ENCODE measurements around the gene GPD2. TPM values are rescaled to one million over a fixed set of nuclear protein-coding genes. Genes with fewer than 3 reads are reported as not detected.
"Not testable (repeated sequence)": the region's sequence is repeated elsewhere in the genome, so short reads cannot be mapped to it uniquely, and the experiment has no call there.

GPD2 gene
- total RNA-seq, 4 donors from 2014 or later = 19.5 to 26.0 (median 22.5) TPM

- Histone ChIP-seq H3K4me1 (peaks cover 0 to 4% (median 2%) of the 10 kb centered on the region in 4 donors), H3K4me3 (no peak overlapping the region), H3K36me3 (peaks cover 0 to 6% (median 2%) of the 10 kb centered on the region in 4 donors), H3K27ac (replicated peaks in 1 of 4) (no peak overlapping the region), H3K9me3 (peaks cover 0 to 9% (median 2%) of the 10 kb centered on the region in 4 donors), H3K27me3 (no peaks in the 10 kb centered on the region)
- no peak for DNase-seq (ENCODE audit: extremely low spot score)
- no peak for TF ChIP-seq CTCF (IDR thresholded peaks at IDR 0.05)
- TF ChIP-seq POLR2AphosphoS5 (IDR thresholded peaks at IDR 0.05) = no peak
- no peak for TF ChIP-seq POLR2A (IDR thresholded peaks at IDR 0.05; ENCODE audit: low read depth)
- no peak for TF ChIP-seq EP300 (IDR thresholded peaks at IDR 0.05)
- WGBS = 91% methylated on average over 4 of the region's 4 CpGs
- intact Hi-C loops (cut with DNase I) = no loop called here
Observed at GRCh38 chr2:156522864-156523440, 86.8 kb downstream of the GPD2 start.

DNA sequence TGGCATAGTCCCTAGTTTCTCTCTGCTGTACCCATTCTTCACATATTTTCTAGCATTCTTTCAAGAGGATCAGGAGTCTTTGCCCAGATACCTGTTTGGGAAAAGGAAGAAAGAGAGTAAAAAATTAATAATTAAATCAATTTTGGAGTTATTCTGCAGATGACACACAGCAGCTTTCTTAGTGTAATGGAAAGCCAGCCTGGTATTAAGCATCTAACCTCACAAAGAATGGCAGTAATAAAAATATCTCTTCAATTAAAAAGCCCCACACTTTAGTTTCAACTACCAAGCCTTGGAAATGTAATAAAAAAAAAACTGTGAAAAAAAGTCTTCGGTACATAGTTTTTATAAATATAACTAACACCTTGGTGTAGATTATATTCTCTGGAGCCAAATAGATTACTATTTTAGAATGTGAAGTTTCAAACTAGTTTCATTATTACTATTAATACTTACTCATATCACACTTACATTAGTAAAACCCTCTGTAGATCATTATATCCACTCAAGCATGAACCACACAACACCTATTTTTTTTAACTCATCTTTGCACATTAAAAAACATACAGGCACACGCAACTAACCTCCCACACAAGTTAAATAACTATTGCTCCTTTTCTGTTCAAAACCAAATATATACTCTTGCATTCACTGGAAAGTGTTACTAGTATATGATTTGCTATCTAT is 90.9 kb downstream of the GPD2 start:
- DNase-seq (ENCODE audit: extremely low spot score) = no peak
- peaks cover 0 to 5% (median 2%) of the 10 kb centered on the region in 4 donors for H3K36me3 ChIP-seq
- no peak overlapping the region for H3K4me3 ChIP-seq
- no peak overlapping the region for H3K27ac ChIP-seq (replicated peaks in 1 of 4)
- WGBS = 84% methylated on average over 2 of the region's 2 CpGs
- peaks cover 0 to 4% (median 2%) of the 10 kb centered on the region in 4 donors for H3K4me1 ChIP-seq
- H3K9me3 ChIP-seq = no peaks in the 10 kb centered on the region
- no peaks in the 10 kb centered on the region for H3K27me3 ChIP-seq
- intact Hi-C loops (cut with DNase I) = no loop called here
- TF ChIP-seq POLR2AphosphoS5 (IDR thresholded peaks at IDR 0.05) (no peak), POLR2A (IDR thresholded peaks at IDR 0.05; ENCODE audit: low read depth) (no peak), EP300 (IDR thresholded peaks at IDR 0.05) (no peak), CTCF (IDR thresholded peaks at IDR 0.05) (no peak)

GRCh38 chr2:156528583-156528982 is 92.4 kb downstream of the GPD2 start:
- H3K27me3 ChIP-seq; DNase-seq (ENCODE audit: extremely low spot score); intact Hi-C loops (cut with DNase I); H3K4me3 ChIP-seq; H3K4me1 ChIP-seq; H3K36me3 ChIP-seq; H3K27ac ChIP-seq (replicated peaks in 1 of 4); H3K9me3 ChIP-seq: not testable (repeated sequence)
- WGBS = 97% methylated on average over 5 of the region's 5 CpGs

DNA sequence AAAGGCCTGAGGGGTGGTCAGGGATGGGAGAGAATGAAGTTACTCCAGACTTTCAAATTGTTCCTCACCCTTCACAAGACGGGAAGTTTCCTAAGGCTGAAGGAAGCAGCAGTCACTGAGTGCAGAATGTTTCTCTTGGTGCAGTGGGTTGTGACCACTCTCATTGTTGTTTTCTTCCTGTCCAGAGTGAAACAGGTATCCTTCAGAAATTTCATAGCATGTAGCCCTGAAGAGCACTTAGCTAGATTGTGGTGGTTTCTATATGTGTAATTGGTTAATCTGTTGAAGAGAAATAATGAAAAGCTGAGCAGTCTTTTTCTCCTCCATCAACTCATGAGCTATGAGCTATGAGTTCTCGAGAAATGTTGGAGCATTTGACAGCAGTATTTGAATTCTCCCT is 96.8 kb downstream of the GPD2 start:
- Histone ChIP-seq H3K4me1 (peaks cover 0 to 6% (median 3%) of the 10 kb centered on the region in 4 donors), H3K36me3 (peaks cover 0 to 4% (median 0%) of the 10 kb centered on the region in 4 donors), H3K27ac (replicated peaks in 1 of 4) (no peak overlapping the region), H3K27me3 (no peaks in the 10 kb centered on the region), H3K4me3 (no peak overlapping the region), H3K9me3 (no peaks in the 10 kb centered on the region)
- intact Hi-C loops (cut with DNase I) = no loop called here
- no peak for TF ChIP-seq CTCF (IDR thresholded peaks at IDR 0.05)
- no peak for TF ChIP-seq POLR2A (IDR thresholded peaks at IDR 0.05; ENCODE audit: low read depth)
- TF ChIP-seq EP300 (IDR thresholded peaks at IDR 0.05) = no peak
- no peak for TF ChIP-seq POLR2AphosphoS5 (IDR thresholded peaks at IDR 0.05)
- DNase-seq (ENCODE audit: extremely low spot score) = no peak
- WGBS = 100% methylated on average over 2 of the region's 2 CpGs

DNA sequence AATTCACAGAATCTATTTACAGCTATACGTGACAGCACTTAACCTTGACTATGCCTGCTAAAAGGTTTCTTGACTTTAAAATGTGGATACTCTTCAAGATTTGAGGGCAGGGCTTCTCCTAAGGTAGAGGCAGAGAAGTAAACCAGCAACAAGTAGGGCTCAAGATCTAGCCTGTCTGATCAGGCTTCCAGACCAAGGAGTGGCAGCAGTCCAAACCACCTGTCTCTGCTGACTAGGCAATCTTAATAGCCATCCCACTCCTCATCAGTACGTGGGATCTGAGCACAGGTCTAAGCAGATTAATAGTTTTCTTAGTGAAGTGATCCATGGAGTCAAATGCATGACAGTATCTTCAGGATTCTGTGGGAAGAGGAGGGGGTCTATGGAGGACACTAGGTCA is 100.4 kb downstream of the GPD2 start:
- no peaks in the 10 kb centered on the region for H3K27me3 ChIP-seq
- WGBS = 89% methylated on average over 2 of the region's 2 CpGs
- peaks cover 0 to 41% (median 31%) of the 10 kb centered on the region in 4 donors for H3K4me1 ChIP-seq
- DNase-seq (ENCODE audit: extremely low spot score) = no peak
- intact Hi-C loops (cut with DNase I) = no loop called here
- H3K36me3 ChIP-seq = peaks cover 0 to under 1% (median 0%) of the 10 kb centered on the region in 4 donors
- no peak overlapping the region for H3K27ac ChIP-seq (replicated peaks in 1 of 4)
- TF ChIP-seq CTCF (IDR thresholded peaks at IDR 0.05) = no peak
- no peak for TF ChIP-seq EP300 (IDR thresholded peaks at IDR 0.05)
- TF ChIP-seq POLR2AphosphoS5 (IDR thresholded peaks at IDR 0.05) = no peak
- TF ChIP-seq POLR2A (IDR thresholded peaks at IDR 0.05; ENCODE audit: low read depth) = no peak
- H3K9me3 ChIP-seq = no peaks in the 10 kb centered on the region
- no peak overlapping the region for H3K4me3 ChIP-seq
